Omental fat pad (tissue), 4 donors: ENCODE results near the gene RHCG. TPM values are rescaled to one million over a fixed set of nuclear protein-coding genes. Genes with fewer than 3 reads are reported as not detected.

Source experiments
- ATAC-seq: fragments of 150-250 bp; one replicate; pipeline ENCODE4 v1.9.1; 2016; ENCODE audit warnings: mild to moderate bottlenecking, moderate library complexity; ENCODE audit not compliant: low FRiP score
- DNase-seq: peaks from one replicate; pipeline ENCODE4 v3.0.0-alpha.2; 2019; ENCODE audit warnings: low spot score
- CTCF ChIP-seq, 3 donors: fragments of 450-650 bp; IDR thresholded peaks; one replicate each; pipeline ENCODE4 v1.5.1; 2016 to 2017; ENCODE audit warnings: antibody characterized with exemption in 3 of 3, mild to moderate bottlenecking in 3 of 3, moderate library complexity in 2 of 3
- total RNA-seq, 4 donors: library from RNA; depleted of rRNA; stranded (reverse); fragments of >200 nt; gene quantifications; one replicate each; pipeline ENCODE4 v1.1.0, GENCODE V29; 2016

RHCG gene
- total RNA-seq, 4 donors from 2014 or later, result 0.46 to 15.5 TPM; not detected in 2

GRCh38 chr15:89530976-89531375, 34.6 kb upstream of the RHCG start:
- ATAC-seq, result no peak
- no peak for TF ChIP-seq CTCF (IDR thresholded peaks at IDR 0.05)

GRCh38 chr15:89528757-89529352, 32.5 kb upstream of the RHCG start:
- no peak for TF ChIP-seq CTCF (IDR thresholded peaks at IDR 0.05)

More at GRCh38 chr15:89530976-89531375, 34.6 kb upstream of the RHCG start:
- no peak for DNase-seq

GRCh38 chr15:89526601-89527441, 30.4 kb upstream of the RHCG start:
- ATAC-seq (no peak), DNase-seq (no peak)
- TF ChIP-seq CTCF (IDR thresholded peaks at IDR 0.05), result no peak

More at GRCh38 chr15:89528757-89529352, 32.5 kb upstream of the RHCG start:
- no peak for DNase-seq
- no peak for ATAC-seq

GRCh38 chr15:89526181-89526580, 29.8 kb upstream of the RHCG start:
- ATAC-seq (no peak), DNase-seq (no peak)
- TF ChIP-seq CTCF (IDR thresholded peaks at IDR 0.05), result no peak

DNA sequence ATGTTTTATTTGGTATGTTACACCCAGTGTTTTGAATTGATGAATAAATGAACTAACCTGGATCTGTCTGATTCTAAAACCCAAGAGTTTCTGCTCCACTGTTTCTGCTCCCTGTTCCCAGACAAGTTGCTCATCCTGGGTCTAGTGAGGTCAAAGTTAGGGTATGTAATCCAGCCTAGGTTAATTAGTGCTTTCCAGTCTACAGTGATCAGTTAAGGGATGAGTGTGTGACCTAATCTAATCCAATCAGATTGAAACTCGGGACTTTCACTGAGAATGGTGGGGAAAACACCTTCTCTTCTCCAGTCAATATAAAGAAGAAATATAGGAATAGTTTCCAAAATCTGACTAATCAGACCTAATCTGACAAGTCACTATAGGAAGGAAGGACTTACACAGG, 27.8 kb upstream of the RHCG start:
- no peak for TF ChIP-seq CTCF (IDR thresholded peaks at IDR 0.05)
- ATAC-seq, result no peak
- no peak for DNase-seq

GRCh38 chr15:89523101-89523500, 26.7 kb upstream of the RHCG start:
- no peak for TF ChIP-seq CTCF (IDR thresholded peaks at IDR 0.05)
- DNase-seq, result no peak

GRCh38 chr15:89521605-89522004, 25.2 kb upstream of the RHCG start:
- ATAC-seq (no peak), DNase-seq (no peak)
- TF ChIP-seq CTCF (IDR thresholded peaks at IDR 0.05), result no peak

More at GRCh38 chr15:89523101-89523500, 26.7 kb upstream of the RHCG start:
- ATAC-seq, result no peak
